CD4-positive, alpha-beta T cell treated with Interleukin-15 for 4 hours (primary cell): ENCODE measurements around the gene FNIP1.
"Not testable (repeated sequence)": the region's sequence is repeated elsewhere in the genome, so short reads cannot be mapped to it uniquely, and the experiment has no call there.

Experiments used
- DNase-seq: peaks from one replicate; pipeline ENCODE4 v3.0.0-alpha.2; 2020; ENCODE audit warnings: low spot score

Gene FNIP1

GRCh38 chr5:131786900-131787692, 9.7 kb downstream of the FNIP1 start:
- no peak for DNase-seq

- no peak for DNase-seq
Observed at GRCh38 chr5:131786036-131786435, 10.8 kb downstream of the FNIP1 start.

GRCh38 chr5:131783874-131784273, 12.9 kb downstream of the FNIP1 start:
- no peak for DNase-seq

- DNase-seq = no peak
Observed at GRCh38 chr5:131783357-131783756, 13.5 kb downstream of the FNIP1 start.

GRCh38 chr5:131782717-131783116, 14.1 kb downstream of the FNIP1 start:
- no peak for DNase-seq

GRCh38 chr5:131778141-131778540, 18.7 kb downstream of the FNIP1 start:
- not testable (repeated sequence) for DNase-seq

- DNase-seq = no peak
Observed at GRCh38 chr5:131776450-131776849, 20.4 kb downstream of the FNIP1 start.

- no peak for DNase-seq
Observed at GRCh38 chr5:131774652-131775367, 22.0 kb downstream of the FNIP1 start.

- no peak for DNase-seq
Observed at GRCh38 chr5:131773805-131774204, 23.0 kb downstream of the FNIP1 start.

- no peak for DNase-seq
Observed at GRCh38 chr5:131771692-131772091, 25.1 kb downstream of the FNIP1 start.

- DNase-seq = no peak
Observed at GRCh38 chr5:131769961-131770360, 26.9 kb downstream of the FNIP1 start.

- DNase-seq = no peak
Observed at GRCh38 chr5:131769336-131769735, 27.5 kb downstream of the FNIP1 start.

- DNase-seq = no peak
Observed at GRCh38 chr5:131767891-131768290, 28.9 kb downstream of the FNIP1 start.

- DNase-seq = no peak
Observed at GRCh38 chr5:131766689-131767088, 30.1 kb downstream of the FNIP1 start.

- no peak for DNase-seq
Observed at GRCh38 chr5:131765261-131765660, 31.6 kb downstream of the FNIP1 start.

- DNase-seq = no peak
Observed at GRCh38 chr5:131763968-131764367, 32.8 kb downstream of the FNIP1 start.

GRCh38 chr5:131760793-131761192, 36.0 kb downstream of the FNIP1 start:
- no peak for DNase-seq

GRCh38 chr5:131759704-131760103, 37.1 kb downstream of the FNIP1 start:
- DNase-seq = no peak

GRCh38 chr5:131758520-131758900, 38.3 kb downstream of the FNIP1 start:
- DNase-seq = no peak

GRCh38 chr5:131757830-131758519, 38.8 kb downstream of the FNIP1 start:
- DNase-seq = no peak

- DNase-seq = no peak
Observed at GRCh38 chr5:131756942-131757341, 39.9 kb downstream of the FNIP1 start.

GRCh38 chr5:131754363-131754762, 42.5 kb downstream of the FNIP1 start:
- no peak for DNase-seq

GRCh38 chr5:131751506-131751905, 45.3 kb downstream of the FNIP1 start:
- DNase-seq = no peak
